Activated CD4-positive, alpha-beta memory T cell treated with anti-CD3 and anti-CD28 coated beads, Interleukin-2, amount 10 ng/mL, durations not matched to agents 7 days and 5 days (primary cell): ENCODE data around the gene CXCL9. TPM values are rescaled to one million over a fixed set of nuclear protein-coding genes. Genes with fewer than 3 reads are reported as not detected.
"Not testable (repeated sequence)": the region's sequence is repeated elsewhere in the genome, so short reads cannot be mapped to it uniquely, and the experiment has no call there.

Experiments used
- CTCF ChIA-PET: fragments of 350-600 bp; sonication (Branson Sonifier 250); formaldehyde crosslinking; loops from one replicate; lab custom pipeline; 2021; ENCODE audit warnings: antibody characterized with exemption, inconsistent platforms; lab: Charles Lee
- POLR2A ChIA-PET: fragments of 350-600 bp; sonication (Branson Sonifier 250); formaldehyde crosslinking; loops from one replicate; lab custom pipeline; 2021; ENCODE audit warnings: antibody characterized with exemption; lab: Charles Lee
- DNase-seq: peaks from one replicate; pipeline ENCODE4 v3.0.0-alpha.2; 2020
- H3K27ac Mint-ChIP-seq: one replicate; pipeline ENCODE4 v1.8.0; 2021; ENCODE audit warnings: mild to moderate bottlenecking, mixed read lengths
- H3K27me3 Mint-ChIP-seq: one replicate; pipeline ENCODE4 v1.8.0; 2021; ENCODE audit warnings: mixed read lengths
- H3K36me3 Mint-ChIP-seq: one replicate; pipeline ENCODE4 v1.8.0; 2021; ENCODE audit warnings: low read depth, mixed read lengths
- H3K4me1 Mint-ChIP-seq: one replicate; pipeline ENCODE4 v1.8.0; 2021; ENCODE audit warnings: mixed read lengths
- H3K4me3 Mint-ChIP-seq: one replicate; pipeline ENCODE4 v1.8.0; 2021; ENCODE audit warnings: mild to moderate bottlenecking, mixed read lengths
- H3K9me3 Mint-ChIP-seq: one replicate; pipeline ENCODE4 v1.8.0; 2021; ENCODE audit warnings: mixed read lengths
- total RNA-seq, 2 experiments: library from RNA; stranded (reverse); gene quantifications; one replicate each; pipeline ENCODE4 v1.2.3, GENCODE V29; 2021

Gene CXCL9
- total RNA-seq, 2 experiments from 2014 or later = not detected

- H3K4me1 Mint-ChIP-seq = no peaks in the 10 kb centered on the region
- POLR2A ChIA-PET = no interaction called here
- H3K36me3 Mint-ChIP-seq = peaks cover 45% of the 10 kb centered on the region
- DNase-seq = no peak
- no peak overlapping the region for H3K27ac Mint-ChIP-seq
- no peak overlapping the region for H3K4me3 Mint-ChIP-seq
- no peaks in the 10 kb centered on the region for H3K27me3 Mint-ChIP-seq
- H3K9me3 Mint-ChIP-seq = no peaks in the 10 kb centered on the region
- CTCF ChIA-PET = no interaction called here
These were observed 26.7 kb downstream of the CXCL9 start for GRCh38 chr4:75980576-75980975.

DNA sequence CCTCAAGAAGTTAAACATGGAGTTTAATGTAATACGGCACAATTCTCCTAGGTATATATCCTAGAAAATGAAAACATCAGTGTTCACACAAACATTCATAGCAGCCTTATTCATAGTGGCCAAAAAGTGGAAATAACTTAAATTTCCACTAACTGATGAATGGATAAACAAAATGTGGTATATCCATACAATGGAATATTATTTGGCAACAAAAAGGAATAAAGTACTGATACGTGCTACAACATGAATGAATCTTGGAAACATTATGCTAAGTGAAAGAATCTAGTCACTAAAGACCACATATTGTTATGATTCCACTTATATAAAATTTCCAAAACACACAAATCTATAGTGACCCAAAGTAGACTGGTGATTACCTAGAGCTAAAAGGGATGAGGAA lies 31.1 kb downstream of the CXCL9 start:
- POLR2A ChIA-PET = interaction anchor here (1.0 kb wide), 1 partner anchor 15 kb away, joined by 3 read pairs; the partner anchor contains the start of gene SDAD1
- CTCF ChIA-PET = no interaction called here
- H3K27ac Mint-ChIP-seq = no peak overlapping the region
- H3K4me3 Mint-ChIP-seq = no peak overlapping the region
- no peak for DNase-seq
- no peaks in the 10 kb centered on the region for H3K9me3 Mint-ChIP-seq
- H3K27me3 Mint-ChIP-seq = no peaks in the 10 kb centered on the region
- H3K4me1 Mint-ChIP-seq = no peaks in the 10 kb centered on the region
- peaks cover 59% of the 10 kb centered on the region for H3K36me3 Mint-ChIP-seq

DNA sequence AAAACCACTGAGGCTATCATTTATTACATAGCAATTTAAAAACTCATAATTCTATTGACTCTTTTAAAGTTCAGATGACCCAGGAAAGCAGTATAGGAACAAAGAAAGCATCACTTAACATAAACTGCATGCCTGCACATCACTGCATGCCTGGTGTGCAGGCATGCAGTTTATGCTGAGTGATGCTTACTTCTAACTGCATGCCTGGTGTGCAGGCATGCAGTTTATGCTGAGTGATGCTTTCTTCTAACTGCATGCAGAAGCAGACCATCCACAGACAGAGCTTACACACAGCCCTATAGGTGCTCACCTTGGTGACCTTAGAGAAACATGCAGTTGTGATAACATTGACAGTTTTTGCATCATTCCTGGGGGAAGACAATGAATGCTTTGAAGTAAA lies 33.5 kb downstream of the CXCL9 start:
- Mint-ChIP-seq H3K27me3 (no peaks in the 10 kb centered on the region), H3K4me1 (no peaks in the 10 kb centered on the region), H3K4me3 (no peak overlapping the region), H3K36me3 (peaks cover 66% of the 10 kb centered on the region), H3K9me3 (no peaks in the 10 kb centered on the region), H3K27ac (no peak overlapping the region)
- DNase-seq = no peak
- ChIA-PET CTCF (no interaction called here), POLR2A (no interaction called here)

GRCh38 chr4:75968084-75968483 lies 39.2 kb downstream of the CXCL9 start:
- ChIA-PET CTCF (no interaction called here), POLR2A (no interaction called here)
- Mint-ChIP-seq H3K4me3 (no peak overlapping the region), H3K4me1 (peaks cover 8% of the 10 kb centered on the region), H3K27ac (no peak overlapping the region), H3K36me3 (peaks cover 83% of the 10 kb centered on the region), H3K9me3 (peaks cover 3% of the 10 kb centered on the region), H3K27me3 (no peaks in the 10 kb centered on the region)
- no peak for DNase-seq

GRCh38 chr4:75963558-75963957 lies 43.8 kb downstream of the CXCL9 start:
- CTCF ChIA-PET = no interaction called here
- H3K4me1 Mint-ChIP-seq = peaks cover 8% of the 10 kb centered on the region
- no peak overlapping the region for H3K27ac Mint-ChIP-seq

DNA sequence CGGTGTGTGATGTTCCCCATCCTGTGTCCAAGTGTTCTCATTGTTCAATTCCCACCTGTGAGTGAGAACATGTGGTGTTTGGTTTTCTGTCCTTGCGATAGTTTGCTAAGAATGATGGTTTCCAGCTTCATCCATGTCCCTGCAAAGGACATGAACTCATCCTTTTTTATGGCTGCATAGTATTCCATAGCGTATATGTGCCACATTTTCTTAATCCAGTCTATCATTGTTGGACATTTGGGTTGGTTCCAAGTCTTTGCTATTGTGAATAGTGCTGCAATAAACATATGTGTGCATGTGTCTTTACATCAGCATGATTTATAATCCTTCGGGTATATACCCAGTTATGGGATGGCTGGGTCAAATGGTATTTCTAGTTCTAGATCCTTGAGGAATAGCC lies 45.2 kb downstream of the CXCL9 start:
- H3K4me3 Mint-ChIP-seq, H3K27me3 Mint-ChIP-seq, H3K27ac Mint-ChIP-seq, POLR2A ChIA-PET, CTCF ChIA-PET, DNase-seq, H3K4me1 Mint-ChIP-seq, H3K9me3 Mint-ChIP-seq: not testable (repeated sequence)
- peaks cover 94% of the 10 kb centered on the region for H3K36me3 Mint-ChIP-seq

More at GRCh38 chr4:75963558-75963957, 43.8 kb downstream of the CXCL9 start:
- peaks cover 3% of the 10 kb centered on the region for H3K9me3 Mint-ChIP-seq
- no peak overlapping the region for H3K4me3 Mint-ChIP-seq
- H3K27me3 Mint-ChIP-seq = no peaks in the 10 kb centered on the region
- H3K36me3 Mint-ChIP-seq = peaks cover 94% of the 10 kb centered on the region
- DNase-seq = no peak
- POLR2A ChIA-PET = no interaction called here

DNA sequence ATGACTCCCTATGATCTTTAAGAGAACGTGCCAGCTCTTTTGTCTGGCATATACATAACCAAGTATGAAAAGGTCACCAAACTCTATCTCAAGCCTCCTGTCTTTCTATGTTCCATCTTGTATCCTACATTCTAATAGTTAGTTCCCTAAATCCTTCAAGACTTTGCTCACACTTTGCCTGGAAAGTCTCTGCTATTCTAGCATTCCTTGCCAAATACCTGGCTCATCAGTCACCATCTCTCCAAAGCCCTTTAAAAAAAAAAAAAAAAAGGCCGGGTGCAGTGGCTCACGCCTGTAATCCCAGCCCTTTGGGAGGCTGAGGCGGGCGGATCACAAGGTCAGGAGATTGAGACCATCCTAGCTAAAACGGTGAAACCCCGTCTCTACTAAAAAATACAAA lies 48.8 kb downstream of the CXCL9 start:
- POLR2A ChIA-PET, H3K4me3 Mint-ChIP-seq, DNase-seq, H3K27ac Mint-ChIP-seq, H3K9me3 Mint-ChIP-seq, H3K27me3 Mint-ChIP-seq: not testable (repeated sequence)
- peaks cover 91% of the 10 kb centered on the region for H3K36me3 Mint-ChIP-seq
- peaks cover 25% of the 10 kb centered on the region for H3K4me1 Mint-ChIP-seq
- CTCF ChIA-PET = interaction anchor here (0.7 kb wide), 1 partner anchor 62 kb away, joined by 3 read pairs; no protein-coding TSS in a partner anchor

GRCh38 chr4:75954811-75955210 lies 52.5 kb downstream of the CXCL9 start:
- POLR2A ChIA-PET = interaction anchor here (3.8 kb wide), 1 partner anchor 14 kb away, joined by 26 read pairs; the partner anchor contains the start of gene NAAA
- H3K4me1 Mint-ChIP-seq = peaks cover 27% of the 10 kb centered on the region
- peak overlapping the region; percentile 39 for H3K27ac Mint-ChIP-seq
- H3K9me3 Mint-ChIP-seq, DNase-seq, H3K4me3 Mint-ChIP-seq, H3K27me3 Mint-ChIP-seq, CTCF ChIA-PET: not testable (repeated sequence)
- peaks cover 81% of the 10 kb centered on the region for H3K36me3 Mint-ChIP-seq

DNA sequence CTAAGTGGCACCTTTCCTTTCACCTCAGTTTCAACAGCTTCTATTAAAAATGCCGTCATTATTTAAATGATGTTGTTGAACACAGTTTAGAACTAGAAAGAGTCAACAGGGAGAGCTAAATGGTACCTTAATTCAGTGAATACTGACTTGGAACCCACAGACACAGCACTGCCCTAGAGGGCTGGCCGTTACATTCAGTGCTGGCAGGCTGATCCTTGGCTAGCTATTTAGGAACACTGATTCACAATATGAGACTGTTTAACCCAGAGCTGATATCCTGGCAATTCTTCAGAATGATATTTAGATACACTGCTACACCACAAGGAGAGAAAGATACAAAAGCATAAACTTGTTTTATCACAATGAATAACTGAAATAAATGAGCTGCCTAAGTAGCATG lies 53.8 kb downstream of the CXCL9 start:
- CTCF ChIA-PET = interaction anchor here (1.5 kb wide), 1 partner anchor 13 kb away, joined by 4 read pairs; the partner anchor contains the start of gene NAAA

More for the DNA sequence above, 53.8 kb downstream of the CXCL9 start:
- POLR2A ChIA-PET = interaction anchor here (3.8 kb wide), 1 partner anchor 13 kb away, joined by 26 read pairs; the partner anchor contains the start of gene NAAA
- H3K27ac Mint-ChIP-seq = no peak overlapping the region
- H3K4me1 Mint-ChIP-seq = peaks cover 33% of the 10 kb centered on the region
- H3K9me3 Mint-ChIP-seq = no peaks in the 10 kb centered on the region
- no peak overlapping the region for H3K4me3 Mint-ChIP-seq
- H3K36me3 Mint-ChIP-seq = peaks cover 81% of the 10 kb centered on the region
- no peaks in the 10 kb centered on the region for H3K27me3 Mint-ChIP-seq
- no peak for DNase-seq

Other genes with a start within 250 kb of the CXCL9 start
- under 1 TPM in 1 of 2 experiments, not detected in 1; 0.15 TPM for gene PPEF2, start 105.1 kb downstream of the CXCL9 start, total RNA-seq
- gene NAAA, start 66.5 kb downstream of the CXCL9 start, total RNA-seq = 10 to 100 TPM; 38.7 to 39.3 TPM
- gene SDAD1, start 16.6 kb downstream of the CXCL9 start, total RNA-seq = 10 to 100 TPM; 39.1 to 43.0 TPM
- gene CXCL10, start 16.0 kb upstream of the CXCL9 start, total RNA-seq = 1 to 10 TPM; 1.3 to 1.5 TPM
- under 1 TPM; 0.28 to 0.33 TPM for gene CXCL11, start 28.6 kb upstream of the CXCL9 start, total RNA-seq
- under 1 TPM; 0.30 to 0.95 TPM for gene ART3, start 67.2 kb upstream of the CXCL9 start, total RNA-seq
- 10 to 100 TPM; 48.9 to 58.6 TPM for gene NUP54, start 140.9 kb upstream of the CXCL9 start, total RNA-seq
- gene SCARB2, start 206.3 kb upstream of the CXCL9 start, total RNA-seq = 10 to 100 TPM; 22.3 to 23.2 TPM
- not detected for gene FAM47E, start 244.2 kb upstream of the CXCL9 start, total RNA-seq